UCSD-AML1 (cell line): Measurements from ENCODE around the gene OTOGL.
"Not testable (repeated sequence)": the region's sequence is repeated elsewhere in the genome, so short reads cannot be mapped to it uniquely, and the experiment has no call there.

ENCODE experiments used
- DNase-seq: peaks from one replicate; lab custom pipeline; 2025; ENCODE audit not compliant: unreplicated experiment; lab: John Stamatoyannopoulos, UW

OTOGL gene

DNA sequence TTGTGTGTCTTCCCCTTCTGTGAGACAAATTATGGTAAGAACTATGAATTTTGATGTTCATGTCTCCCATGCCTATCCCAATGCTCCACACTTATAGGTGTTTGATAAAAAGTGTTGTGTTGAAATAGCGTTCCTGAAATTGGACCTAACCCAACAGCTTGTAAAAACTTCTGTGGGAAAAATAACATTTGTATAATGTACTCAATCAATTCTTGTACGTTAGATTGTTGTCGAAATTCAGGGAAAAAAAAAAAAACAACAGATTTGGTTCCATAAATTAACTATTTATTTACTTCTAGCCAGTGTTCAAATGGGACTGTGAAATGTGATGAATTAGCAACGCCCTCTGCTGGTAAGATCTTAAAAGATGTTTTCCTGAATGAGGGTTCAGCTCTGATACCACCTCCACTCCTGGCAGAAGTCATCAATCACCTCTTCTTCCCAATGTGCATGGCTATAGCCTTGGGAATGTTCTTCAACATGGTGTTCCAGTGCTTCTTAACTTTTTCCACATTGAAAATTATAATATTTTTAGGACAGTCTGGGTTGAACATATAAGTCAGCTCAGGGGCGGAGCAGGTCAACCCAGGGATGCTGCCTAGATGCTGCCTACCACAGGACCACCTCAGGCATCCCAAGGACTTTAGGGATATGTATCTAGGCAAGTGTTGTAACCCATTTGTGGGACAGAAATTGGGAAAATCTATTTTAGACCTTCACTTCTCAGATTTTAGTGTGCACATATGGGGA lies 170.6 kb downstream of the OTOGL start:
- no peak for DNase-seq

DNA sequence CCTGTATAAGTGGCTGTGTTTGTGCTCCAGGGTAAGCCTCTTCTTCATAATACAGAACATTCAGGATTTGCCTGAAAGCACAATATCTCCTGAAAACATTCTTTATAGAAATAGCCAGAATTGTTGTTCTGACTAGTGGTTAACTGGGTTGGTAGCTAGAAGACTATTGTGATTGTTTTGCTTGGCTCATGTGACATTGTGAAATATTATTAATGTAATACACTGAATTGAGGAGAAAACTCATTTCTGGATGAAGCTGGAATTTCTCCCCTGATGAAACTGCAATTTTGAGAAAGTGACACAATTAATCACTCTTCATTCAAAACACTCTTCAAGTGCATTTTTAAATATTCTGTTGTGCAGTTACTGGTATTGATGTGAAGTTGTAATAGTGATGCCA lies 172.4 kb downstream of the OTOGL start:
- no peak for DNase-seq

DNA sequence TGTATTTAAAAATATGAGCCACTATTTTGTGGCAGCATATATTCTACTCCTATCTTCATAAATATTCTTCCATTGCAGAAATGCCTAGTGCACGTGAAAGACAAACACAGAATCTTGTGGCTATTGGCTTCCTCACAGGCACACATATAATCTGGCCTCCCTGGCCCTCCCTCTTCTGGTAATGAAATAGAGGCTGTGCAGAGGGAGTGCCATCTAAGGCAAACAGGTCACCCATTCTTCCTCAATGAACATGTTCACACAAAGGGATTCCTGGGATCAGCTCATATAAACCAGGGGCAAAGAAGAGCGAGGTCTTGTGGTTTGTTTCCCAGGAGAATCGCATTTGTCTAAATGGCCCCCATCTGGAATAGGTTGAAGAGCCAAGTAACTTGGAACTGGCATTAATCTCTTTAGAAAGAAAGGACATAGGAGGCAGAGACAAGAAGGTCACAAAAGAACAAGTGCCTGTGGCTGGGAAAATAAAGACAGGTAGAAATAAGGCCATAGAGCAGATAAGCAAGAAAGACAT lies 173.1 kb downstream of the OTOGL start:
- no peak for DNase-seq

DNA sequence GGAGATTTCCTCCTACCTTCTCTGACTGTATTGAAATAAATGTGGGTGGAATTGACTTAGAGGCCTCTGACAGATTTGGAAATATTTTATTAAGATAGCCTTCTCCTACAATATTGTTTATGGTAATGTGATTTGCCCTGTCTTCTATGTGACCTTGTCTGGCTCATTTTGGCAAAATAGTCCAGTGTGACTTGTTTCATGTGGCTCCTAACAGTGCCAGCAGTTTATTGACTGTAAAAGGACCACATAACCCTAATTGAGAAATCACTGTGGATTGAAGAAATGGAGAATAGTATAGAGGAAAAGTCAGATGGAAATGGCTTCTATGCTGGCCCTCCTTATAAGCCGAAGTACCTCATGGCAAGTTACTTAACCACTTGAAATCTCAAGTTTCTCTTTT lies 173.8 kb downstream of the OTOGL start:
- DNase-seq: no peak

DNA sequence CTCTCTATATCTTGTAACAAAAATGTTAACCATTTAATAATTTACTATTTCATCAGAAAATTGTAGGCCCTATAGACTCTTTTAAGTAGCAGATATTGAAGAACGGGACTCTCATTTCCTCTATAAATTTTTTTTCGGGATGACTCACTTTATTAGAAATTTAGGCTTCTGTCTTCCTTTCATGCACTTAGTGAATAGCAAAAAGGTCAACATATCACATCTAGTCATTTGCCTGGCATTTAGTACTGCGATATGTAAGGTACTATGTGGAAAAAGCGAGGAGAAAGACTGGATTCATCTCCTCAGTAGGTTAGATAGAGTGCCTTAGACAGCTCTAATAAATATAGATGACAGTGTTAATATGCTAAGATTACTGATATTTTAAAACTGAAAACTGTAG lies 178.4 kb downstream of the OTOGL start:
- DNase-seq: no peak

DNA sequence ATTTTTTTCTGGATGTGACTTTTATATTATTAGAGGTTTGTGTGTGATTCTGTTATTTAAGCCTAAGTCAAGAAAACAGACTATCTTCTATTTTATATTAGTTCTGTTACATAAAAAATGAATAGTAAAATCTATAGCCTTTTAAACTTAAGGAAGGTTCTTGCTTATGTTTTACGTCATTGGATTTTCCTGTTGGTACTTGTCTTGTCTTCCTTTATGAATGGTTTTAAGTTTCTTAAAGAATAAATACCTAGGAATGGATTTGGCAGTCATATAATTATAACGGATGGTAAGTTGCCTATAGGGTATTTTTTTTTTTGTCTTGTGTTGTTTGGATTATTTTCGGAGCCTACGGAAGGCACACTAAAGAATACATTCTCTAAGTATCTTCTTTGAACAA lies 182.9 kb downstream of the OTOGL start:
- DNase-seq: no peak

DNA sequence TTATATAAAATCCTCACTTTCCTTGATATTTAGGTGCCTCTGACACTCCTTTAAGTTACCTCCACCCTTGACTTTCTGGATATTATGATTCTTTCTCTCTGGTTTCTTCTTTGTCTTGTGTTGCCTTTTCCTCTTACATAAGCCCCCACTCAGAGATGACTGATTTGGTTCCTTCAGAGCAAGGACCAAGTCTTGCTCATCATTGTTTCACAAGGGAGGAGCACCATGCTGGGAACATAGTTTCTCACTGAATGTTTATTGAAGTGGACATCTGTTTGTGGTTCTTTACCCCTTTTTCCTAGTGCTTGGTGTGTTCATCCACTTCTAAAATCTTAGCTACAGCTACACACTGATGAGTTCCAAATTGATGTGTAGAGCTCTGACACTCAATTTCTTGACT lies 183.4 kb downstream of the OTOGL start:
- no peak for DNase-seq

DNA sequence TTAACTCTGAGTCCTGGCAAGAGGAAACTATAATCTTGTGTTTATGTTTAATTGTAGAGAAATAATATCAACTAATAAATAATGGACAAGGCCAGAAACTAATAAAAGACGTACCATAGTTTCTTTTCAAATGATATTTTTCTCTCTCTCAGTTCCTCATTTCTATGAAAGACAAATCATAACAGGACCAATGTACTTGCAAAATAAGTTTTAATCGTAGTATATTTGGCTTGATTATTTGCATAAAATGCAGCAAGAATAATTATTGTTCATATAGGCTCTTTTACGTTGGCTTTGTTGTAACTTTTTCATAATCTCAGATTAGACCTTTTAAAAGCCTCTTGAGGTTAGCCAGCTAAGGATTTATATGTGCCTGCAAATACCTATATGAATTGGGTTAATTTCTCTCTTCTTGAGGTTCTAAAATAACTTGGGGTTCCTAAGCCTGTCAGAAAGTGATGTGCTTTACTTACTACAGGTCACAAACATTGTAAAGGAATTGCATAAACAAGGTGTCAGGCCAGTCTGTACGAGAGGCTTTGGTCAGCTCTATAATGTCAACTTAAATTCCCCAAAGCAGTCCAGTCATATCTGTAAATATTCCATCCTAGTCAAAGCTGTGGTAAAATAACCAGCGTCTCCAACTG lies 191.9 kb downstream of the OTOGL start:
- DNase-seq: no peak

DNA sequence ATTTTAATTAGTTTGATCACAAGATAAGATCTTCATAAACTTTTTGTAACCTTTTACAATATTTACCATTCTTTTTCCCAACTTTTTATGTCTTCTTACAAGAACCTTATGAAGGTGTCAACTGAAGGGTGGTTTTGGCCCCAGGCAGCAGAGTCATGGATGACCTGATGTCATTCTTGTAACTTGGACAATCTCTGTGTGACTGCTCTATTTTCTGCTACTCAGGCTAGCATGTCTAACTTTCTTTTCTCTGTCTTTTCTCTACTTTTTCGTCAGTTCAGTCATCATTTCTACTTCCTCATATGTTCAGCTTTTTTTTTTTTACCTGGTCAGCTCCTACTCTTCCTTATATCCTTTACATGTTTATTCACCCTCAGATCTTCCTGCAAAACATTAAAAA lies 194.0 kb downstream of the OTOGL start:
- no peak for DNase-seq

DNA sequence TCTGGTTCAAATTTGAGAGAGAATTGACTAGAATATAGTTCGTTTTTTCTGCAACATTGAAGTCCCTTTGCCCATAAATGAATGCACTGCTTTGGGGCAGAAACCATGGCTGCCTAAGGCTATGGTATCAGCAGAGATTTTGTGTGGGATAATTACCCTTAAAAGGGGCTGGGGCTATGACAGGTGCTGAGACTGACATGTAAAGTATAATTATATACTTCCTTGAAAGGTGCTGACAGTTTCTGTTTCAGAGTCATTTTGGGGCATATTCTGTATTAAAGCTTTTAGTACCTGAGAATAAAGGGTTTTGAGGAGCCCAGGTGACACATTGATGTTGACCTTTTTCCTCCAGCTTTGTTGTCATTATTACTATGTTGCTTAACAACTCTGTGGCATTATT lies 194.4 kb downstream of the OTOGL start:
- DNase-seq: no peak

DNA sequence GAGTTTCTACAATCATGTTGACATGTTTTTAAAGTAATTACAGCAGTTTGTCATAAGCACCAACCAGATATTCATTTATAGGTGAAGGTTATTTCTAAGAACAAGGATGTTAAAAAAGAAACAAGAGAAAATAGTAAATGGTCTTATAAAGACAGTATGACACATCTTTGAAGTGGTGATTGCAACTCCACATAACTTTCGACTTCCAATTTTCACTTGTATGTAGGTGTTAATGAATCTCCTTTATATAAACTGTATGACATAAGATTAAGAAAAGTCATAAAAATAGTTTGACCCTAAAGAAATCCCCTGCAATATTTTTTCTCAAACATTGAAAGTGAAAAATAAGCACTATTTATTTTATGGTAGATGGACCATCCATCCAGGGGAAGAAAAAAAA lies 199.9 kb downstream of the OTOGL start:
- DNase-seq: no peak

DNA sequence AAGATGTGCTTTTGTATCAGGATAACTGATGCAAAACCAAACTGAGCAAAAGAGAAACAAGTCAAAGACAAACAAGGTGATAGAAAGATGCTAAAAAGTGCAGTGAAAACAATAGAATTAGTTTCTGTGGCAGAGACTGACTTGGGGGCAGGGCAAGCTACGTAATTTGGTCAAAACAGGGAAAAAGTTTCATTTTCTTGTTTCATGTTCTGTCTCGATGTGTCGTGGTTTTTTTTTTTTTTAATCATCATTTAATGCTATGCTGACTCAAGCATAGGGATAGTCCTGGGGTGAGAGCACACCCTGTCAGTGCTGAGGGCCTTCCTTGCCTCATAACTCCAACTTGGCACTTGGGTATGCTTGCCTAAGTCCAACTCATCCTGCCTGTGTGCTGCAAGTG lies 200.6 kb downstream of the OTOGL start:
- no peak for DNase-seq

DNA sequence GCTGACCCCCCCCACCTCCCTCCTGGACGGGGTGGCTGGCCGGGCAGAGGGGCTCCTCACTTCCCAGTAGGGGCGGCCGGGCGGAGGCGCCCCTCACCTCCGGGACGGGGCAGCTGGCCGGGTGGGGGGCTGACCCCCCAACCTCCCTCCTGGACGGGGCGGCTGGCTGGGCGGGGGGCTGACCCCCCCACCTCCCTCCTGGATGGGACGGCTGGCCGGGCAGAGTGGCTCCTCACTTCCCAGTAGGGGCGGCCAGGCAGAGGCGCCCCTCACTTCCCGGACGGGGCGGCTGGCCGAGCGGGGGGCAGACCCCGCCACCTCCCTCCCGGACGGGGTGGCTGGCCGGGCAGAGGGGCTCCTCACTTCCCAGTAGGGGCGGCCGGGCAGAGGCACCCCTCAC lies 208.1 kb downstream of the OTOGL start:
- not testable (repeated sequence) for DNase-seq

DNA sequence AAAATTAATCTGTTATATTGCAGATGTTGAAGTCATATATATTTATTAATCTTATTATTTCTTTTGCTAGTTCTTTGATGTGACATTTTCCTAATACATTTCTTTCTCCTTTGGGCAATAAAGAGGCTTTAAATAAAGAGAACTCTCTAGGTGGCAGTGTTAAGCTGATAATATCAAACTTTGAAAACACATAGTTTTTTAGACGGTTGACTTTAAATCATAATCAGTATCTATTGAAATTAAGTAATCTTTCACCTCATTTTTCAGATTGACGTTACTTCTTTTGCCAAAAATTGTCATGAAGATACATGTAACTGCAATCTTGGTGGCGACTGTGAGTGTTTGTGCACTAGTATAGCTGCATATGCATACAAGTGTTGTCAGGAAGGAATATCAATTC lies 213.9 kb downstream of the OTOGL start:
- DNase-seq: no peak

DNA sequence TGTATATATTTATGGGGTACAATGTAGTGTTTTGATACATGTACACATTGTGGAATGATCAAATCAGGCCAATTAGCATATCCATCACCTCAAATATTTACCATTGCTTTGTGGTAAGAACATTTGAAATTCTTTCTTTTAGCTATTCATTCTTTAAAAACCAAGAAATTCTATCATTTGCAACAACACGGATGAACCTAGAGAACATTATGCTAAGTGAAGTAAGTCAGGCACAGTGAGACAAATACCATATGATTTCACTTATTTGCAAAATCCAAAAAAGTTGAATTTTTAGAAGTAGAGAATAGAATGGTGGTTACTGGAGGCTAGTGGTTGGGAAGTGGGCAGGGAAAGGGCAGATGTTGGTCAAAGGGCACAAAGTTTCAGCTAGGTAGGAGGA lies 215.4 kb downstream of the OTOGL start:
- DNase-seq: no peak

DNA sequence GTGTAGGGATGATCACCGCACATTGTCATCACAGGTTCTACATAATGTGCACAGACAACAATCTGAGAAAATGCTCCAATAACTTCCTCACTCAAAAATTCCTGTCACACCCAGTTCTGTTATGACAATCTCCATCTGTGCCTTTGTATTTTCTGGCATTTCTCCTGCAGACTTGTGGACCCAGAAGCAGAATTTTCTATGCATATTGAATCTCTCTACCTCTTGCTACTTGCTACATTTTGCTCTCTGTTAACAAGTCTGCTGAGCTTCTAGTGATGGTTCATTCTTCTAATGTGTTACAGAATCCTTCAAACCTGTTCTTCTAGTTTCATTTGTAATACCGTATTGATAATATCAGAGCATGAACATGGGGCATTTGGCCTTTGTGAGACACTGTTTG lies 216.9 kb downstream of the OTOGL start:
- DNase-seq: no peak

DNA sequence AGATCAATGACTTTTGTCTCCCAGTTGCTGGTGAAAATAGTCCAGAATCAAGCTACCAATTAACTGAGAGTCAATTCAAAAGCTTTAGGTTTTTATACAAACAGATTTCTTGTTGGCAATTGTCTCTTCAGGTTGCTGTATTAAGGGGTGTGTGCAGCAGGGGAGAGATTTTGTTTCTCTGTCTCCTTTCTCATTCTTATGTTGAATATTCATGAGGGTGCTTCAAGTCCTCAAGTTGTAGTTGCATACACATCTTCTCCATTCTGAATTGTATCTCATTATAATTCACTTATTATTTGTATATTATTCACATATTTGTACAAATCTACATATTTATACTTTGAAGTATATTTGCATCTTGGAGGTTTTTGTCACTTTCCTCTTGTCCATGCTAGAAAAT lies 218.0 kb downstream of the OTOGL start:
- no peak for DNase-seq

DNA sequence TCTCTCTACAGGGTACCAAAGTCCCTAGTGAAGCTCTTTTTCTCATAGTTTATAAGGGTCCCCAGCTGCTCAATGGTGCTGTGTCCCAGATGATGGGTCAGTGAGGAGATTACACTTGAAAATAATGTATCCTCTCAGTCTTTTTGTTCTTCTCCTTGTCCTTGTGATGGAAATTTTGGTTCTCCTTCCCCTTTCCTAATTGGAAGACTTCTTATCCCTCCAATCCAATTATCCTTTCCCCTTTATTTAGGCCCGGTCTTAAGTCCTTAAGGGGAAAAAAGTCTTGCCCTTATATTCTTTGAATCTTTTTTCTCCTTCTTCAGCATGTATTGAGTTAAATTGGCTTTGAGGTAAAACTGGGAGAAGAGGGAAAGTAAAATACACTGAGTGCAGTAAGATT lies 218.6 kb downstream of the OTOGL start:
- no peak for DNase-seq

DNA sequence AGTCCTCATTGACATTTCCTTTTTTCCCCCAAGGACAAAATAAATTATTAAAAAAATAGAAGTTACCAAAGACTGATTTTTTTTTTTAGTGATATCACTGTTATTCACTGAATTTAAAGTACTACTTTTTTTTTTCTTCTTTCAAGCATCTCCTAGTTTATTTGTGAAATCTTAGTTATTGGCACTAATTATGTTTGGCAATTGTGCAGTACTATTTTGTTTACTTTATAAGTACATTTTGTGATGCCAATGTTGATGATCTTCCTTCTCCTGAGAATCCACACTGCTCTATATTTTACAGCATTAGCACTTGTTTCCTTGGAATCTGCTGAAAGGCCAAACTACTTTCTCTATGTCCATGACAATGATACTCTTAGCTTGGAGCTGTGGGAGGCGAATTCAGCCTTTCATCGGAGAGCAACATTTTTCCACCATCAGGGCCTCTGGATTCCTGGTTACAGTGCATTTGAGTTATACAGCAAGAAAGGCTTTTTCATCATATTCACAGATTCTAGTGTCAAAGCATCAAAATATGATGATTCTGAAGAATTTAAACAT lies 220.9 kb downstream of the OTOGL start:
- DNase-seq: no peak

DNA sequence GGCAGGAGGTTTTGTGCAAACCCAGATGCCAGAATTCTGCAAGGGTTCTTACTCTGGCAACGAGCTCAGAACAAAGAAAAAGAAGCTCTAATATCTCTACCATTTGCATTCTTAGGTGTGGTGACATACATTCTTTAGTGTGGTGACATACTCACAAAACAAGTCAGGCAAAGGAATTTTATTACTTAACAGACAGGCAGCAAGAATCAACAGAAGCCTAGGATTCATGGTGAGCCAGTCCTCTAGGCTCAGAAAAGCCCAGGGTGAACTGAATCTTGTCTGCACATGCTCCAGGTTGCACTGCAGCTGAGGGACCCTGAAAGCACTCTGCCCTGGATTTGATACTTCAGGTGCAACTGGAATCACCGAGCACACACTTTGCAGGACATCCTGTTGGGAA lies 222.3 kb downstream of the OTOGL start:
- no peak for DNase-seq

DNA sequence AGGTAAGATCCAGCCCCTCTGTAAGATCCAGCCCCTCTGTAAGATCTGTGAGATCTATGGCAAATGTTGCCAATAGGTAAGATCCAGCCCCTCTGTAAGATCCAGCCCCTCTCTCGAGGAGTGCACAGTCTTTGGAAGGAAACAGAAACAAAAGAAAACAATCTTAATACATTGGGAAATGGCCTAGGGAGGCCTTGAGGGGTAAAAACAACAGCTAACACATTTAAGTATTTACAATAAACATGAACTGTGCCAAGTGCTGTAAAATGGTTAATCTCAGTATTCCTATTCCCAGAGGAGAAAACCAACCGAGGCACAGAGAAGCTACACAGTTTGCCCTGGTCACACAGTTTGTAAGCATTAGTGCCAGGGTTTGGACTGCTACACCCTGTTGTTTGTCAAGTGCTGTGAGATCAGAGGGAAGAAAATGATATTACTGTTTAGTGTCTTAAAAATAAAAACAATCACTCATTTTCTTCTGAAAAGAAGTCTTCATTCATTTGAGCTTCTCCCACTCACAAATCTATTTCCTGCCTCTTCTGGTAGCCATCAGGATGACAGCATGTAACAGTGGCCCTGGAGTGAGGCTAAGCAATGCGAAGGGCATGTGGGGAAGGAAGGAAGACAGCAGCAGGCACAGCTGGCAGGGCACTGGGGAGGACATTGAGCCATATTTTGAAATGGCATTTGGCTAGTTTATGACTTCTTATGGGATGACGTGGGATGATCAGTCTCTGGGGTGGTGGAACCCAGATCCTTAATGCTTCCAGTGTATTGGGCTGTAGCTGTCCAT lies 226.0 kb downstream of the OTOGL start:
- peak; percentile 6 for DNase-seq

DNA sequence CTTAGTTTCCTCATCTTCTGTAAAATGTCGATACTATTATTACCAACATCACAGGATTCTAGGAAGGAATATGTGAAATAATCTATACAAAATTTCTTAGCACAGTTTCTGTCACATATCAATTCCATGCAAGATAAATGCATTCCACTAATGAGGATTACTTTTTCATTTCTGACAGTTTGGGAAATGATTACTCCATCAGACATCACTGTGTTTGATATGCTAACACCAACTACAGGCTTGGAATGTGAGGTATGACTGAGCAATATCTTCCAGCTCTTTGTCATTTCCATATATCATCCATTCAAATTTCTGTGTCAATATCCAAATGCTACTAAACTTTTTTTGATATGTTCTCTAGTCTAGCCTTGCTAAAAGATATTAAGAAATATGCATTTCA lies 233.5 kb downstream of the OTOGL start:
- no peak for DNase-seq
